Activated T-cell treated with anti-CD3 and anti-CD28 coated beads, Interleukin-2, amount 50 U/mL, for 4 hours (primary cell): ENCODE data around the gene SHMT2. TPM values are rescaled to one million over a fixed set of nuclear protein-coding genes. Genes with fewer than 3 reads are reported as not detected.

Source experiments
- ATAC-seq, 2 donors: fragments of 200-7000 bp; cut with Tn5 transposase; one replicate each; pipeline ENCODE4 v1.10.0; 2021
- DNase-seq: peaks from one replicate; pipeline ENCODE4 v3.0.0-alpha.2; 2020
- H3K27me3 Mint-ChIP-seq: one replicate; pipeline ENCODE4 v1.8.0; 2021; ENCODE audit warnings: low read depth, mixed read lengths
- H3K36me3 Mint-ChIP-seq: one replicate; pipeline ENCODE4 v1.8.0; 2022; ENCODE audit warnings: mixed read lengths; ENCODE audit not compliant: insufficient read depth
- H3K4me1 Mint-ChIP-seq: one replicate; pipeline ENCODE4 v1.8.0; 2021; ENCODE audit warnings: low read depth, mixed read lengths
- H3K4me3 Mint-ChIP-seq: one replicate; pipeline ENCODE4 v1.8.0; 2021; ENCODE audit warnings: mild to moderate bottlenecking, moderate library complexity, mixed read lengths
- H3K9me3 Mint-ChIP-seq: one replicate; pipeline ENCODE4 v1.8.0; 2021; ENCODE audit warnings: mixed read lengths
- total RNA-seq, 3 donors: library from RNA; stranded (reverse); gene quantifications; one replicate each; pipeline ENCODE4 v1.2.1, GENCODE V29; 2021

The SHMT2 gene
- total RNA-seq, 3 donors from 2014 or later, result 373 to 414 (median 383) TPM

DNA sequence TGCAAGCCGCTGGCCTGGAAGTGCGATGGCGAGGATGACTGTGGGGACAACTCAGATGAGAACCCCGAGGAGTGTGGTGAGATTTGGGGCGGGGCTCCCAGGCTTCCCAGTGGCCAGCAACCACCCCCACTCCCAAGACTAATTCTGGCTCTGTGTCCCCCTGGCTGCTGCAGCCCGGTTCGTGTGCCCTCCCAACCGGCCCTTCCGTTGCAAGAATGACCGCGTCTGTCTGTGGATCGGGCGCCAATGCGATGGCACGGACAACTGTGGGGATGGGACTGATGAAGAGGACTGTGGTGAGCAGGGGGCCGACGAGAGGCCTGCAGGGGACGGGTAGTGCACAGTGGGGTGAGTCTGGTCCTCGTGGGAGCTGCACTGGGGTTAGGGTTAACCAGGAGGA lies 25.1 kb upstream of the SHMT2 start:
- no peak overlapping the region for H3K4me3 Mint-ChIP-seq
- no peaks in the 10 kb centered on the region for H3K36me3 Mint-ChIP-seq
- H3K27me3 Mint-ChIP-seq, result no peaks in the 10 kb centered on the region
- no peaks in the 10 kb centered on the region for H3K4me1 Mint-ChIP-seq
- no peak for DNase-seq
- no peaks in the 10 kb centered on the region for H3K9me3 Mint-ChIP-seq
- no peak for ATAC-seq

DNA sequence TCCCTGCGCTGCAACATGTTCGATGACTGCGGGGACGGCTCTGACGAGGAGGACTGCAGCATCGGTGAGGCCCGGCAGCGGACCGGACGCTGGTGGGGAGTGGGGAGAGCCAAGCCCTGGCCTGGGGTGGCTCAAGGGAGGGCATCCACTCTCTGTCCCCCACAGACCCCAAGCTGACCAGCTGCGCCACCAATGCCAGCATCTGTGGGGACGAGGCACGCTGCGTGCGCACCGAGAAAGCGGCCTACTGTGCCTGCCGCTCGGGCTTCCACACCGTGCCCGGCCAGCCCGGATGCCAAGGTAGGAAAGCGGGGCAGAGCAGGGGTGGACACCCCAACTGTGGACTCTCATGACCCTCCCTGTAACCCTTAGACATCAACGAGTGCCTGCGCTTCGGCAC lies 24.3 kb upstream of the SHMT2 start:
- Mint-ChIP-seq H3K4me1 (no peaks in the 10 kb centered on the region), H3K4me3 (no peak overlapping the region), H3K36me3 (no peaks in the 10 kb centered on the region), H3K9me3 (no peaks in the 10 kb centered on the region), H3K27me3 (no peaks in the 10 kb centered on the region)
- ATAC-seq, result no peak
- DNase-seq, result no peak

DNA sequence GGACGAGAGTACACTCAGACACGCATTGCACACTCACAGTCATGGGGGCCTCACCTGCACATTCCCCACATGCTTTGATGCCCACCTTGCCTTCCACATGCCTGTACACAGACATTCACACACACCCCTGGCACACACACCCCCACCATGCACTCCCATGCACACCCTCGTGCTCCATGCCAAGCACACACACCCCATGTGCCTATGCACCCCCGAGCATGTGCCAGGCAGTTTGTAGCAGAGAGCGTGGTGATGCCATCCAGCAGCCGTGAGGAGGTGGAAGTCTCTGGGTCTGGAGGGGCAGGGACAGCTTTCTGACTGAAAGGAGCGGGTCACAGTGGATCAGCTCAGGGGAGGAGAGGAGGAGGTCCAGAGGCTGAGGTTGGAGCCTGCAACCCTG lies 23.6 kb upstream of the SHMT2 start:
- Mint-ChIP-seq H3K4me3 (no peak overlapping the region), H3K9me3 (no peaks in the 10 kb centered on the region), H3K36me3 (no peaks in the 10 kb centered on the region), H3K27me3 (no peaks in the 10 kb centered on the region), H3K4me1 (no peaks in the 10 kb centered on the region)
- ATAC-seq (no peak), DNase-seq (no peak)

DNA sequence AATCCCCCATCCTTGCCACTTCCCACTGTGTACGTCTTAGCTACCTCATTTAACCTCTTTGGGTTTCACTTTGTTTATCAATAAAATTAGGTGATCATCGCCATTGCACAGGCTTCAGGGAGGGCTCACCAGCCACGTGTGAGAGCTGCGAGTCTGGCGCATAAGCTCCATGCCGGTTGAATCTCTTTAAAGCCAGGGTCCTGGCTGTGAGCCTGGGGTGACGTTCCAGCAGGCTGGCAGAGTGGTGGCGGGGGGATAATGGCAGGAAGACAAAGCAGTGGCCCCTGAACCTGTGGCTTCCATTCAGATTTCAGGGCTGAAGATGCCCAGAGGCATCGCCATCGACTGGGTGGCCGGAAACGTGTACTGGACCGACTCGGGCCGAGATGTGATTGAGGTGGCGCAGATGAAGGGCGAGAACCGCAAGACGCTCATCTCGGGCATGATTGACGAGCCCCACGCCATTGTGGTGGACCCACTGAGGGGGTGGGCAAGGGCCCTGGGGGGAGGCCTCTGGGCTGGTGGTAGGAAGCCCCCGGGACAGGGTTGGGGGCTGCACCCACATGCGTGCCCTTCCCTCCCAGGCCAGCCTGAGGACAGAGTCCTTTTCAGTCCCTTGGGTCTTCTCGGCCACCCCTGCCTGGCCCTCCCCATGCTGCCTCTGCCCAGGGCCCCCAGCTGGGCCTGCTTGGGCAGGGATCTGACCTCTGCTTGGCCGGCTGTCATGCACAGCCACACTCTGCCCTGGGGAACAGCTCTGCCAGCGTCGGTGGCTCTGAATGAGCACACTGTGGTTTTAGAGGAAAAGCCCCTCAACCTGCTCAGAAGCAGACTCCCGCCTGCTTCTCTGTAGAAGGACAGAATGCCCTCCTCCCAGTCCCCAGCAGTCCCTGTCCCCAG lies 21.5 kb upstream of the SHMT2 start:
- Mint-ChIP-seq H3K27me3 (no peaks in the 10 kb centered on the region), H3K4me3 (no peak overlapping the region), H3K4me1 (no peaks in the 10 kb centered on the region), H3K9me3 (no peaks in the 10 kb centered on the region), H3K36me3 (no peaks in the 10 kb centered on the region)
- no peak for DNase-seq
- no peak for ATAC-seq

GRCh38 chr12:57208631-57209282 lies 20.8 kb upstream of the SHMT2 start:
- peaks cover 5% of the 10 kb centered on the region for H3K4me1 Mint-ChIP-seq
- DNase-seq (no peak), ATAC-seq (no peak)
- H3K4me3 Mint-ChIP-seq, result no peak overlapping the region
- no peaks in the 10 kb centered on the region for H3K9me3 Mint-ChIP-seq
- H3K36me3 Mint-ChIP-seq, result no peaks in the 10 kb centered on the region
- H3K27me3 Mint-ChIP-seq, result peaks cover 6% of the 10 kb centered on the region

DNA sequence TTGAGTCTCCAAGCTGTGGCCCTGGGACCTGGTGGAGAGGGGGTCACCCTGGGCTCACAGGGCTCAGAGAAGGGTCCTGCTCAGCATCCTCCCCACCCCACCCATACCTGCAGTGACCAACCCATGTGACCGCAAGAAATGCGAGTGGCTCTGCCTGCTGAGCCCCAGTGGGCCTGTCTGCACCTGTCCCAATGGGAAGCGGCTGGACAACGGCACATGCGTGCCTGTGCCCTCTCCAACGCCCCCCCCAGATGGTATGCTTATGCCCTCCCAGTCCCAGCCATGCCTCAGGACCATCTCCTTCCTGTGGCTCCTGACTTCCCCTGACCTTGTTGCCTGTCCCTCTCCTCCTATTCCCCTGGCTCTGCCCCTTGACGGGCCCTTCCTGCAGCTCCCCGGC lies 19.6 kb upstream of the SHMT2 start:
- ATAC-seq, result no peak
- no peaks in the 10 kb centered on the region for H3K36me3 Mint-ChIP-seq
- no peak overlapping the region for H3K4me3 Mint-ChIP-seq
- H3K4me1 Mint-ChIP-seq, result peaks cover 15% of the 10 kb centered on the region
- DNase-seq, result no peak
- peaks cover 17% of the 10 kb centered on the region for H3K27me3 Mint-ChIP-seq
- H3K9me3 Mint-ChIP-seq, result no peaks in the 10 kb centered on the region

DNA sequence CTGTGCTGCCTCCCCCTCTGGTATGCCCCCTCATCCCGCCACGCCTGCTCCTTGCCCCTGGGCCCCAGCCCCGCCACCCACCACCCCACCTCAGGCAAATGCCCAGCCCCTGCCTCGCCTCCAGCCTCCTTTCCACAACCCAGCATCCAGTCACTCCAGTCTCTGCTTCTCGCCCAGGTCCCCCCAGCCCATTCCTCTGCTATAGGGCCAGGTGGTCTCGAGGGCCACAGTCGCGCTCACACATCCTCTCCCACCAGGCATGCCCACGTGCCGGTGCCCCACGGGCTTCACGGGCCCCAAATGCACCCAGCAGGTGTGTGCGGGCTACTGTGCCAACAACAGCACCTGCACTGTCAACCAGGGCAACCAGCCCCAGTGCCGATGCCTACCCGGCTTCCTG lies 19.1 kb upstream of the SHMT2 start:
- DNase-seq, result no peak
- Mint-ChIP-seq H3K9me3 (no peaks in the 10 kb centered on the region), H3K4me1 (peaks cover 19% of the 10 kb centered on the region), H3K36me3 (no peaks in the 10 kb centered on the region), H3K27me3 (peaks cover 23% of the 10 kb centered on the region), H3K4me3 (no peak overlapping the region)
- no peak for ATAC-seq

DNA sequence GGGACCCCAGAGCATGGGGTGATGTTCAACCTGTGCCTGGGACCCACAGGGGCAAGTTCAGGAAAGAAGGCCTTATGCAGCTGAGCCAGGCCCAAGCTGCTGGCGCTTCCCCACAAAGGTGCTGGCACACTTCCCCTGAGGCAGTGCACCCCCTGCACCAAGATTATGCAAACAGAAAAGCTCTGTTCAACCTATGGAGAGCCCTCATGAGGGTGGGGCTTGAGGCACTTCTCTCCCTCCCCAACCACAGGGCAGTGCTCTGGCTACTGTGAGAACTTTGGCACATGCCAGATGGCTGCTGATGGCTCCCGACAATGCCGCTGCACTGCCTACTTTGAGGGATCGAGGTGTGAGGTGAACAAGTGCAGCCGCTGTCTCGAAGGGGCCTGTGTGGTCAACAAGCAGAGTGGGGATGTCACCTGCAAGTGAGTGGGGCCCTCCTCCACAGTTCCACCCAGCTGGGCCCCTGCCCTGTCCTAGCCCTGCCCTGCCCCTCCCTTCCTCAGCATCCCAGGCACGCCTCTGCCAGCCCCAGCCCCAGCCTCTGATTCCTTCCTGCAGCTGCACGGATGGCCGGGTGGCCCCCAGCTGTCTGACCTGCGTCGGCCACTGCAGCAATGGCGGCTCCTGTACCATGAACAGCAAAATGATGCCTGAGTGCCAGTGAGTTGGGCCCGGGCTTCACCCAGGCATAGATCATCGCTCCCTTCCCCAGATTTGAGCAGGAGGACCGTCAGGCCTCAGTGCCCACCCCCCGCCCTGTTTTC lies 18.4 kb upstream of the SHMT2 start:
- no peak for ATAC-seq
- peaks cover 29% of the 10 kb centered on the region for H3K27me3 Mint-ChIP-seq

GRCh38 chr12:57211791-57212700 lies 17.5 kb upstream of the SHMT2 start:
- ATAC-seq (no peak), DNase-seq (no peak)
- Mint-ChIP-seq H3K9me3 (no peaks in the 10 kb centered on the region), H3K27me3 (peaks cover 29% of the 10 kb centered on the region), H3K4me3 (no peak overlapping the region), H3K36me3 (no peaks in the 10 kb centered on the region), H3K4me1 (peaks cover 26% of the 10 kb centered on the region)

More for the DNA sequence above, 18.4 kb upstream of the SHMT2 start:
- Mint-ChIP-seq H3K36me3 (no peaks in the 10 kb centered on the region), H3K4me1 (peaks cover 25% of the 10 kb centered on the region), H3K9me3 (no peaks in the 10 kb centered on the region), H3K4me3 (no peak overlapping the region)
- no peak for DNase-seq

GRCh38 chr12:57212701-57213057 lies 16.8 kb upstream of the SHMT2 start:
- Mint-ChIP-seq H3K36me3 (no peaks in the 10 kb centered on the region), H3K4me3 (no peak overlapping the region), H3K4me1 (peaks cover 31% of the 10 kb centered on the region), H3K27me3 (peaks cover 36% of the 10 kb centered on the region), H3K9me3 (no peaks in the 10 kb centered on the region)
- ATAC-seq, result no peak
- no peak for DNase-seq

DNA sequence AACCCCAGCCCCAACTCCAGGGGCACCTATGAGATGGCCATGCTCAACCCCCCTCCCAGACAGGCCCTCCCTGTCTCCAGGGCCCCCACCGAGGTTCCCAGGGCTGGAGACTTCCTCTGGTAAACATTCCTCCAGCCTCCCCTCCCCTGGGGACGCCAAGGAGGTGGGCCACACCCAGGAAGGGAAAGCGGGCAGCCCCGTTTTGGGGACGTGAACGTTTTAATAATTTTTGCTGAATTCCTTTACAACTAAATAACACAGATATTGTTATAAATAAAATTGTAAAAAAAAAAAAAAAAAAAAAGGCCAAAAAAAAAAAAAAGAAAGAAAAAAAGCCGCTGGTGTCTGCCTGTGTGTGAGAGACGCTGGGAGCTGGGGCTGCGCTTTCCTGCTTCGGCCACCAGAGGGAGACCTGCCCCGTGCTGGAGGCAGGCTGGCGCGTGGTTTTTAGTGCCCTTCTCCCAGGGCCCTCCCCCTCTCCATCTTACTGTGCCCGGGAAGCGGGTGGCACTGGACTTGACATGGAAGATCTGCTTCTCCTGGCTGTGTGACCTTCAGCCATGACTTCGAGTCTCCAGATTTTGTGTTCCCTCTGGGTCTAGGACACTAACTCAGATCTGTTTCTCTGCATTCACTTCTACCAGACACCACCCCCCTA lies 16.3 kb upstream of the SHMT2 start:
- H3K27me3 Mint-ChIP-seq, result peaks cover 41% of the 10 kb centered on the region
- H3K4me3 Mint-ChIP-seq, result no peak overlapping the region
- H3K36me3 Mint-ChIP-seq, result no peaks in the 10 kb centered on the region
- DNase-seq, result peak; percentile 84
- H3K4me1 Mint-ChIP-seq, result peaks cover 34% of the 10 kb centered on the region
- H3K9me3 Mint-ChIP-seq, result no peaks in the 10 kb centered on the region
- peak; percentile 56 to 63 for ATAC-seq

DNA sequence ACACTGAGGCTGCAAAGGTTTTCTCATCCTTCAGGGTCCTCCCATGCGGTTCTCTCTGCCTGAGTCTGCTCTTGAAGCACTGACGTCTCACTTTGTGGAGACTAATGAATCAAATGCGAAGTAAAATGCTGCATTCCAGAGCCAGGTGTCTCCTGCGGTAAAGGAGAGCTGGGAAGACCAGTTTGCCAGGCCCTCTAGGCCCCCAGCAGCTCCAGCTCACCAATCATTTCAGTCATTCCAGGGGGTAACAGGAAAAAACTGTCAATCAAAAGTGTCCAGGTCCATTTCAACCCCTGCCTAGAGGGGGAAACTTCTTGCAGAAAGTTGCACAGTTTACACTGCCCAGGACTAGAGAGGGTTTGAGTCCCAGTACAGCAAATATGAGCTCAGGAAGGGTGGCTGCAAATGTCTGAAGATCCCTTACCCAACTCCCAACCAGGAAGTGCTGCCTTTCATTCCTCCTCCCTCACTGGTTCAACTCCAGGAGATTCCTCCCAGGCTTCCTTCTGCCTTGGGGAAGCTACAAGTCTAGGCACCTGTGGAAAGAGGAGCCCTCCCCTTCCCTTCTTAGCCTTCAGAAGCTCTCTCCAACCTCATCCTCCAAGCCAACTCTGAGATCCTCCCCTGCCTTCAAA lies 15.6 kb upstream of the SHMT2 start:
- Mint-ChIP-seq H3K4me1 (peaks cover 38% of the 10 kb centered on the region), H3K9me3 (no peaks in the 10 kb centered on the region), H3K4me3 (no peak overlapping the region), H3K27me3 (peaks cover 48% of the 10 kb centered on the region), H3K36me3 (no peaks in the 10 kb centered on the region)
- no peak for DNase-seq
- no peak for ATAC-seq

GRCh38 chr12:57214398-57214781 lies 15.1 kb upstream of the SHMT2 start:
- ATAC-seq (peak; percentile 60 to 61), DNase-seq (peak; percentile 66)
- H3K4me3 Mint-ChIP-seq, result no peak overlapping the region
- H3K27me3 Mint-ChIP-seq, result peaks cover 53% of the 10 kb centered on the region
- peaks cover 38% of the 10 kb centered on the region for H3K4me1 Mint-ChIP-seq
- no peaks in the 10 kb centered on the region for H3K36me3 Mint-ChIP-seq
- H3K9me3 Mint-ChIP-seq, result no peaks in the 10 kb centered on the region
